NOMO-1 (cell line): ENCODE results near the gene DNAH1.

Experiments used
- DNase-seq, 2 experiments: peaks; one replicate each; lab custom pipeline; 2025; ENCODE audit not compliant: unreplicated experiment in 2 of 2; lab: John Stamatoyannopoulos, UW

Gene DNAH1

DNA sequence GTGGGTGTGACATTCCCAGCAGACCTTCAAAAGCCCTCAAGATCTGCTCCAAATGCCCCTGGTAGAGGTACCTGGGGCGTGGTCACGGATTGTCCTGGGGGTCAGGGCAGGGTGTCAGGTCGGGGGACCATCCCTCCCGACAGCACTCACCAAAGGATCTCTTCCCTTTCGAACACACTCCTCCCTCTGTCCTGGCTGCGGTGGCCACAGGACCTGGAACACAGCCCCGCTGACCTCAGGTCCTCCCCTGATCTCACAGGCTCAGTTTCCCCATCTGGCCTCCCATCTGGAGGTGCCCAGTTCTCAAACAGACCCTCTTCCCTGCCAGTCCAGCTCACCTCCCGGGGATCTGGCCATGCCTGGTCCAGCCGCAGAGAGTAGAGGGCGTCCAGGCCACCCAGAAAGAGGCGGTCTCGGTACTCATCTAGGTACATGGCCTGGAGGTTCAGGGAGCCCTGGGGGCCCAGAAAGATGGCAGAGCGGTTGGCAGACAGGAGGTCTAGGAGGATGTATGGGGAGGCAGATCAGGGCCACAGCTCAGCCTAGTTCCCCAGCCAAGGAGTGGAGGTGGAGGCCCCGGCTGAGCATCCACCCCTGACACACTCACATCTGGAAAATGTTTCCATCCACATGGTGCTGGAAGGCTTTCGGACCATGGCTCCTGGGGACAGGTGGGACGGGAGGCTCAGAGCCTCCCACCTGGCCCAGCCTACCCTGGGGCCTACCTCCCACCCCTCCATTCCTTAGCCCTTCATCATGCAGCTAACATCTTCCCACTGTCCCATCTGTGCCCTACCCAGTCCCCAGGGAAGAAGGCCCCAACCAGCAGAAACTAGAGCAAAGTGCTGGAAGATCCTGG lies 126.5 kb downstream of the DNAH1 start:
- no peak for DNase-seq

GRCh38 chr3:52443268-52443610 lies 127.1 kb downstream of the DNAH1 start:
- no peak for DNase-seq

GRCh38 chr3:52443791-52444687 lies 127.9 kb downstream of the DNAH1 start:
- no peak for DNase-seq

DNA sequence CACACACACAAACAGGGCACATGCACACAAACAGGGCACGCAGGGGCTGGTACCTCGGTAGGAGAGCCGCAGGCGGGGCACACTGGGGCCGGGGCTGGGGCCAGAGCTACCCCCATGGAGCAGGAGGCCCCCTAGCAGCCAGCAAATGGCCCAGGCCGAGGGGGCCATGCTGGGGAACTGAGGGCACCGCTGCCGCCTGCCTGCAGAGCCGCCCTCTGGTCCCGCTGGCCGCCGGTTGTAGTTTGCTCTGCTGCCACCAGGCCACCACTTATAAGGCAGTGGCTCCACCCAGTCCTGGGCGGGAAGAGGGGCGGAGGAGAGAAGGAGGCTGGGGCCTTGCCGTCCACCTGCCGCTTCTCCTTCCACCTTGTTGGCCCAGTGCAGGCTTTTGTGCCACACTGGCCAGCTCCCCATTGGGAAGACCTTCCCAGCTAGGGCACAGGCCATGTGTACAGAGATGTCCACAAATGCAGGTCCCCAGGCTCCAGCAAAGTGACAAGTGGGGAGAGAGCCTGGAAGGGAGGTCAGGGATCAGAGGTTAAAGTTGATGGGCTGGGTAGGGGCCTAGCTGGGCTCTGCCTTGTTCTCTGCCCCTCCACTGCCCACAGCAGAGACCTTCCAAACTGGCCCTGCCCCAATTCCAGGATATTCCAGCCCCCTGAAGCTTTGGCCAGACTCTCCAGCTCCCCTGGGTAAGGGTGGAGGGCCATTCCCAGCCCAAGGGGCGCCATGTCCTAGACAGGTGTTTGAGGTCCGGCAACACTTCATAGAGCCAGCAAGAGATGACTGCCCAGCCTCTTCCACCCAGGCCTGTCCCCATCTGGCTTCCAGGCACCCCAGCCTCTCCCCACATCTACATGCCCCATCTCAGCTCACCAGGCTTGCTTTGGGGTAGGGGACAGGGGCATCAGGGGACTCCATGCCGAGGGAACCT lies 129.0 kb downstream of the DNAH1 start, which contains the start of gene SEMA3G:
TSS of gene SEMA3G (minus strand) at position 244 of the 934 bp plus-strand sequence. CDS start at position 168, 76 bp downstream.
- DNase-seq: peak; percentile 75 to 84

GRCh38 chr3:52446042-52446441 lies 129.9 kb downstream of the DNAH1 start:
- DNase-seq: no peak

- DNase-seq: peak; percentile 36 to 61
These were observed 130.8 kb downstream of the DNAH1 start for GRCh38 chr3:52446631-52447511.

GRCh38 chr3:52447512-52448355 lies 131.6 kb downstream of the DNAH1 start:
- DNase-seq: no peak
